Omental fat pad (tissue), 4 donors: ENCODE data around the gene NLGN1. TPM values are rescaled to one million over a fixed set of nuclear protein-coding genes. Genes with fewer than 3 reads are reported as not detected.

Experiments used
- ATAC-seq: fragments of 150-250 bp; one replicate; pipeline ENCODE4 v1.9.1; 2016; ENCODE audit warnings: mild to moderate bottlenecking, moderate library complexity; ENCODE audit not compliant: low FRiP score
- DNase-seq: peaks from one replicate; pipeline ENCODE4 v3.0.0-alpha.2; 2019; ENCODE audit warnings: low spot score
- CTCF ChIP-seq, 3 donors: fragments of 450-650 bp; IDR thresholded peaks; one replicate each; pipeline ENCODE4 v1.5.1; 2016 to 2017; ENCODE audit warnings: antibody characterized with exemption in 3 of 3, mild to moderate bottlenecking in 3 of 3, moderate library complexity in 2 of 3
- total RNA-seq, 4 donors: library from RNA; depleted of rRNA; stranded (reverse); fragments of >200 nt; gene quantifications; one replicate each; pipeline ENCODE4 v1.1.0, GENCODE V29; 2016

The NLGN1 gene
- total RNA-seq, 4 donors from 2014 or later, result 5.3 to 17.4 (median 12.5) TPM

GRCh38 chr3:173943264-173943663 is 545.7 kb downstream of the NLGN1 start:
- ATAC-seq (no peak), DNase-seq (no peak)
- TF ChIP-seq CTCF (IDR thresholded peaks at IDR 0.05), result no peak

DNA sequence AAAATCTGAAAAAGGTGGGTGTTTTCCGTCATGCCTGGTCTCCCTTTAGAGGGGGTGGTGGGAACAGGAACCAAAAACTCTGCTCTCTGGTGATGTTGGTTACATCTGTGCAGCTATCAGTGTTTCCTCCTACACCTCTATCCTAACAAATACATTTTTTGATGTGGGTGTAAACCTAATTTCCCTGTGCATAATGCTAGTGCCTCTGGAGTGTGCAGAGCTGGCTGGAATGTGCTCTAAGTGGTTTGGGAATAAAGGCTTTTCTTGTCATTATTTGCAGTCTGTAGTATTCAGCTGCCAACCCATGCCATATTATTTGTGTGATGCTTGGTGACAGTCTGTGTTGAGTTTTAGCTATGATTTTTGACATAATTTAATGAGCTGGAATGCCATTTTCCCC is 547.6 kb downstream of the NLGN1 start:
- DNase-seq (no peak), ATAC-seq (no peak)
- no peak for TF ChIP-seq CTCF (IDR thresholded peaks at IDR 0.05)

DNA sequence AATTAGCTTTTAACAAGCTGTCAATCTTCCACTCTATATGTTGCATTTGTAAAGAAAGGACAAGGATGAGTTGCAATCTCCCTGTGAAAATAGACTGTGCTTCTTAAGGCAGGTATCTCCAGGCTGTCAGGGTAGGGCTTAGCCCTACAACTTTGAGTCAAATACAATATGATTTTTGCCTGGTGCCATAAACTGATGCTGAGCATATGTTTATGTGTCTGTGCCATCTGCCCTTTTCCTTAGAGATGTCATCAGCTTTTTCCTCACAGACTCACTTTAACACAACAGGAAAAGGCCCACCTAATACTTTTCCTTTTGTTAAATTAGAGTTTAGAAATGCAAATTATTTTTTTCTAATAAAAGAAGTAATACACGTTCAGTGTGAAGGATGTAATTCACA is 548.3 kb downstream of the NLGN1 start:
- DNase-seq (no peak), ATAC-seq (no peak)
- TF ChIP-seq CTCF (IDR thresholded peaks at IDR 0.05), result no peak

DNA sequence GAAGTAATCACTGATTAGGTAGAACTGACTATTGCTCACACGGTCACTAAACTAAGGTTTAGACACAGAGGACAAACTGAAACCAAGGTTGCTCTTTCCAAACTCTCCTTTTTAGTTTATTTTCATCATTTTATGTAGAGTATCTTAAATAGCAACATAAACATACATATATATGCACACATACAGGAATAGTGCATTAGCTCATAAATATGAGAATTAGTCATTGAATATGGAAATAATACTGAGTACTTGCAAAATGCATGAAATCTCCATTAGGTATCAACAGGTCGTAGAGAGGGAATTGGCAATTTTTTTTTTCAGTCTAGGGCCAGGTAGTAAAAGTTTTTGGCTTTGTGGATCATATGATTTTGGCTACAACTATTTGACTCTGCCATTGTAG is 557.1 kb downstream of the NLGN1 start:
- no peak for ATAC-seq
- TF ChIP-seq CTCF (IDR thresholded peaks at IDR 0.05), result no peak
- DNase-seq, result no peak

DNA sequence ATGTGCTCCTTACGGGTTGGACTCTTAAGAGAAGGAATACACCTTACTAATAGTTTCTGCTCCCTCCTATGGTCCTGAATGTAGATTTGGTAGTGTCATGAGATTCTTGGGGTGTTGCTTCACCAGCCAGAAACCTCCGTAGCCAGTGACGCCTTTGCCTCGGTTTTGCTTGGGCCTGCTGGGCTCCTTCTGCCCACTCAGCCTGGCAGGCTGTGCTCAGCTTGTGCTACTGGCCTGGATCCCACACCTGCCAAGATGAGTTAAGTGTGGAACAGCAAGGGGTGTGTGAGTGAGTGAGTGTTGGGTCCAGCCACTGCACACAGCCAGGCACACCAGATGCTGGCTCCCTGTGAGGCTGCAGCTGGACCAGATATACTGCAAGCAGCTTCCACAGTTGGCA is 560.1 kb downstream of the NLGN1 start:
- DNase-seq (no peak), ATAC-seq (no peak)
- no peak for TF ChIP-seq CTCF (IDR thresholded peaks at IDR 0.05)

DNA sequence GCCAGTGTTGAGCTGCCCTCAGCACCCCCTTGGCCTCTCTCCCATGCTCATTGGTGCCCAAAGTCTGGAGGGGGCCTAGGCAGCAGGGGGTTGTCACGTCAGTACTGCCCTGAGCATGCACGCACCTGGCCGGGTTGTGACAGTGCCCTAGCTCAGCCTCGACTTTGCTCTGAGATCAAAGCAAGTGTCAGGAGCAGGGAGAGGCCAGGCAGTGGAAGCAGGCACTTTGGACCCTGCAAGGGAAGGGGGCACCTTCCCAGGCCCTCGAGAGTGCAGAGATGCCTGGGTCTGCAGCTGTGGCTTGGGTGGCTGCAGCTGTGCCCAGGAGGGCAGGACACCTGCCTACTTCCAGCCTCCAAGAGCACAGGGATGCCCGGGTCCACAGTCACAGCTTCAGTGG is 561.3 kb downstream of the NLGN1 start:
- DNase-seq (no peak), ATAC-seq (no peak)

DNA sequence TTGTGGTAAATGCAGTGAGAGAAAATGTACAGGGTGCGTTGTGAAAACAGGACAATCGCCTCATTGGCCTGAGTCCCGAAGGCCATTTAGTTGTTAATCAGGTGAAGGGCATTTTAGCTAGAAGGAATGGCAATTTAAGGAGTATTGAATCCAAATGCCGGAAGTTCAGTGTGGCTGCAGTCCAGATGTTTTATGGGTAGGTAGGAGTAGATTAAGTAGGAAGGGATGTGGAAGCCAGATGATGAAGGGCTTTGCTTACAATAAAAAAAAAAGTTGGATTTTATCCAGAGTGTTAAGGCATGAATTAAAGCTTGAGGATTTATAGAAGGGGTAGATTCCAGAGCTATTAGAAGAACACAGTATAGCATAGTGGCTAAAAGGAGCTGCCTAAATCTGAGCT is 572.7 kb downstream of the NLGN1 start:
- ATAC-seq, result no peak
- no peak for TF ChIP-seq CTCF (IDR thresholded peaks at IDR 0.05)
- DNase-seq, result no peak

More for the DNA sequence above, 561.3 kb downstream of the NLGN1 start:
- TF ChIP-seq CTCF (IDR thresholded peaks at IDR 0.05), result no peak
